NCI-H2081 (cell line): ENCODE data around the gene PLPPR3.
"Not testable (repeated sequence)": the region's sequence is repeated elsewhere in the genome, so short reads cannot be mapped to it uniquely, and the experiment has no call there.

Experiments
- DNase-seq, 2 experiments: peaks; one replicate each; lab custom pipeline; 2025; lab: John Stamatoyannopoulos, UW

PLPPR3 gene

GRCh38 chr19:853614-854220 lies 32.0 kb upstream of the PLPPR3 start:
- not testable (repeated sequence) for DNase-seq

- DNase-seq: no peak
Measured at GRCh38 chr19:853014-853585, 31.3 kb upstream of the PLPPR3 start.

GRCh38 chr19:852136-853013 lies 30.6 kb upstream of the PLPPR3 start, which contains the start of gene ELANE:
Gene ELANE (plus strand): TSS chr19:852303. CDS start chr19:852329, 26 bp downstream.
- DNase-seq: no peak

GRCh38 chr19:850979-851335 lies 29.2 kb upstream of the PLPPR3 start:
- DNase-seq: no peak

GRCh38 chr19:850221-850978 lies 28.6 kb upstream of the PLPPR3 start:
- no peak for DNase-seq

- DNase-seq: not testable (repeated sequence)
Measured at GRCh38 chr19:849195-849594, 27.4 kb upstream of the PLPPR3 start.

- no peak for DNase-seq
Measured at GRCh38 chr19:848386-848921, 26.7 kb upstream of the PLPPR3 start.

GRCh38 chr19:845707-846521 lies 24.2 kb upstream of the PLPPR3 start:
- DNase-seq: no peak

- DNase-seq: no peak
Measured at GRCh38 chr19:844546-844971, 22.8 kb upstream of the PLPPR3 start.

GRCh38 chr19:843836-844545 lies 22.2 kb upstream of the PLPPR3 start:
- DNase-seq: no peak

GRCh38 chr19:843180-843835 lies 21.6 kb upstream of the PLPPR3 start:
- DNase-seq: no peak

- DNase-seq: not testable (repeated sequence)
Measured at GRCh38 chr19:842802-843179, 21.0 kb upstream of the PLPPR3 start.

GRCh38 chr19:840519-841206 lies 18.9 kb upstream of the PLPPR3 start, which contains the start of gene PRTN3:
Gene PRTN3 (plus strand): TSS chr19:840999. CDS start chr19:841009, 10 bp downstream.
- no peak for DNase-seq

- DNase-seq: no peak
Measured at GRCh38 chr19:835210-835810, 13.6 kb upstream of the PLPPR3 start.

GRCh38 chr19:834216-834615 lies 12.5 kb upstream of the PLPPR3 start:
- DNase-seq: no peak

GRCh38 chr19:831407-832369 lies 9.9 kb upstream of the PLPPR3 start:
- no peak for DNase-seq

- no peak for DNase-seq
Measured at GRCh38 chr19:829129-829758, 7.5 kb upstream of the PLPPR3 start.
